ENCODE results near the gene PARL. TPM values are rescaled to one million over a fixed set of nuclear protein-coding genes. Genes with fewer than 3 reads are reported as not detected.

The PARL gene
- total and polyA plus RNA-seq, 2 donors (not counting 1 experiment from before 2014, with no cell fraction given) = 23.5 to 46.7 TPM

GRCh38 chr3:183822631-183823030 lies 62.0 kb downstream of the PARL start:
- Histone ChIP-seq H3K9me3 (ENCODE audit: control extremely low read depth in 1 of 3, control insufficient read depth in 2 of 3, insufficient read depth in 1 of 3, low read length in 2 of 3) (no peaks in the 10 kb centered on the region), H3K4me3 (ENCODE audit: control extremely low read depth in 1 of 5, extremely low read depth in 1 of 5, insufficient read depth in 1 of 5, low read depth in 2 of 5, low read length in 4 of 5) (no peak overlapping the region), H3K79me2 (ENCODE audit: control insufficient read depth, insufficient read depth, low read length) (no peaks in the 10 kb centered on the region), H3K27me3 (replicated peaks in 1 of 4; ENCODE audit: control extremely low read depth in 1 of 4, control insufficient read depth in 3 of 4, insufficient read depth in 4 of 4, low read length in 3 of 4) (peaks cover 0 to 12% (median 2%) of the 10 kb centered on the region in 4 experiments), H3K4me2 (replicated peaks; ENCODE audit: low read depth, low read length, poor library complexity, severe bottlenecking) (no peak overlapping the region), H2AFZ (ENCODE audit: insufficient read depth, low read depth, low read length, poor library complexity, severe bottlenecking) (no peak overlapping the region), H3K9ac (ENCODE audit: low read length) (no peak overlapping the region), H4K20me1 (ENCODE audit: control insufficient read depth, insufficient read depth, low read length, poor library complexity, severe bottlenecking) (no peaks in the 10 kb centered on the region), H3K4me1 (ENCODE audit: control insufficient read depth in 2 of 2, insufficient read depth in 2 of 2, low read length in 2 of 2) (peaks cover 11 to 14% of the 10 kb centered on the region in 2 donors), H3K36me3 (replicated peaks in 1 of 2; ENCODE audit: control extremely low read depth in 1 of 2, control insufficient read depth in 1 of 2, extremely low read depth in 1 of 2, insufficient read depth in 2 of 2, low read length in 1 of 2) (peaks cover 0 to 3% of the 10 kb centered on the region in 2 experiments), H3K27ac (ENCODE audit: low read length in 2 of 2) (no peak overlapping the region)
- Mint-ChIP-seq H3K9me3 (ENCODE audit: insufficient read depth) (no peaks in the 10 kb centered on the region), H3K27me3 (peaks cover 4% of the 10 kb centered on the region), H3K4me1 (peaks cover 16% of the 10 kb centered on the region), H3K27ac (no peak overlapping the region), H3K4me3 (peak overlapping the region; percentile 50)
- CTCF ChIA-PET = no interaction called here
- TF ChIP-seq CTCF (IDR thresholded peaks at IDR 0.05) (no peak), EZH2 (IDR thresholded peaks at IDR 0.05; ENCODE audit: borderline replicate concordance, insufficient read depth, low read depth, low read length, poor library complexity, severe bottlenecking) (no peak)
- ATAC-seq (ENCODE audit: low read depth) (no peak), DNase-seq (no peak)
- intact Hi-C loops (cut with micrococcal nuclease) = no loop called here
- POLR2A ChIA-PET = no interaction called here
- WGBS (ENCODE audit: insufficient coverage) = 95% methylated on average over 13 of the region's 13 CpGs

GRCh38 chr3:183819831-183820230 lies 64.8 kb downstream of the PARL start:
- CTCF ChIA-PET = no interaction called here
- DNase-seq = no peak
- no peak overlapping the region for H3K4me3 ChIP-seq (ENCODE audit: control extremely low read depth in 1 of 5, extremely low read depth in 1 of 5, insufficient read depth in 1 of 5, low read depth in 2 of 5, low read length in 4 of 5)
- peaks cover 11 to 12% of the 10 kb centered on the region in 2 donors for H3K4me1 ChIP-seq (ENCODE audit: control insufficient read depth in 2 of 2, insufficient read depth in 2 of 2, low read length in 2 of 2)
- WGBS (ENCODE audit: insufficient coverage) = 94% methylated on average over 4 of the region's 6 CpGs
- H3K9me3 ChIP-seq (ENCODE audit: control extremely low read depth in 1 of 3, control insufficient read depth in 2 of 3, insufficient read depth in 1 of 3, low read length in 2 of 3) = no peaks in the 10 kb centered on the region
- no peaks in the 10 kb centered on the region for H4K20me1 ChIP-seq (ENCODE audit: control insufficient read depth, insufficient read depth, low read length, poor library complexity, severe bottlenecking)
- no peaks in the 10 kb centered on the region for H3K79me2 ChIP-seq (ENCODE audit: control insufficient read depth, insufficient read depth, low read length)
- no peak for ATAC-seq (ENCODE audit: low read depth)
- no peak overlapping the region for H3K4me3 Mint-ChIP-seq
- H2AFZ ChIP-seq (ENCODE audit: insufficient read depth, low read depth, low read length, poor library complexity, severe bottlenecking) = no peak overlapping the region
- H3K4me2 ChIP-seq (replicated peaks; ENCODE audit: low read depth, low read length, poor library complexity, severe bottlenecking) = no peak overlapping the region
- peaks cover 4% of the 10 kb centered on the region for H3K27me3 Mint-ChIP-seq
- peaks cover 12% of the 10 kb centered on the region for H3K4me1 Mint-ChIP-seq
- peaks cover 0 to 3% of the 10 kb centered on the region in 2 experiments for H3K36me3 ChIP-seq (replicated peaks in 1 of 2; ENCODE audit: control extremely low read depth in 1 of 2, control insufficient read depth in 1 of 2, extremely low read depth in 1 of 2, insufficient read depth in 2 of 2, low read length in 1 of 2)
- no peaks in the 10 kb centered on the region for H3K9me3 Mint-ChIP-seq (ENCODE audit: insufficient read depth)
- no peak overlapping the region for H3K27ac Mint-ChIP-seq
- peaks cover 0 to 12% (median 2%) of the 10 kb centered on the region in 4 experiments for H3K27me3 ChIP-seq (replicated peaks in 1 of 4; ENCODE audit: control extremely low read depth in 1 of 4, control insufficient read depth in 3 of 4, insufficient read depth in 4 of 4, low read length in 3 of 4)
- POLR2A ChIA-PET = no interaction called here
- intact Hi-C loops (cut with micrococcal nuclease) = no loop called here
- no peak overlapping the region for H3K9ac ChIP-seq (ENCODE audit: low read length)
- TF ChIP-seq EZH2 (IDR thresholded peaks at IDR 0.05; ENCODE audit: borderline replicate concordance, insufficient read depth, low read depth, low read length, poor library complexity, severe bottlenecking) = no peak
- no peak for TF ChIP-seq CTCF (IDR thresholded peaks at IDR 0.05)
- H3K27ac ChIP-seq (ENCODE audit: low read length in 2 of 2) = no peak overlapping the region
